ENCODE results near the gene ALKBH6. TPM values are rescaled to one million over a fixed set of nuclear protein-coding genes. Genes with fewer than 3 reads are reported as not detected.

Gene ALKBH6
- total and polyA plus RNA-seq, 9 of the 15 experiments (the other 6 are each of a cell fraction or from before 2014, with no cell fraction given) = 0.67 to 62.0 (median 34.5) TPM

DNA sequence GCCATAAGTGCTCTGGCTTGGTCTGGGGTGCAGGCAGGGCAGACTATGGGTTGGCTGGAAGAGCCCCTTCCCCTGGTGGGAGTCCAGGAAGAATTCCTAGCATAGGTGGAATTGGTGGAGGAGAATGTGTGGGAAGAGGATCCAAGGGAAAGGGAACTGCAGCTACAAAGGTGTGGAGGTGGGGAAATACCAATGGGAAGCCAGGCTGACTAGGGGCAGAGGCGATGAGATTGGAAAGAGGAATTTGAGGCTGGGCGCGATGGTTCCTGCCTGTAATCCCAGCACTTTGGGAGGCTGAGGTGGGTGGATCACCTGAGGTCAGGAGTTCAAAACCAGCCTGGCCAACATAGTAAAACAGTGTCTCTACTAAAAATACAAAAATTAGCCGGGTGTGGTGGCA is 23.9 kb downstream of the ALKBH6 start:
- no peak overlapping the region for H3K4me2 ChIP-seq (ENCODE audit: insufficient read depth, low read length)
- intact Hi-C loops (cut with micrococcal nuclease) = loop anchor here (10.0 kb wide), 1 partner anchor 125 kb away; the partner anchor contains the start of genes OVOL3, POLR2I and TBCB
- H3K27ac ChIP-seq (ENCODE audit: extremely low read depth, low read depth, low read length) = no peak overlapping the region
- H3K4me1 ChIP-seq (replicated peaks in 1 of 2; ENCODE audit: control insufficient read depth in 2 of 2, insufficient read depth in 2 of 2, low read length in 2 of 2) = peaks cover 0 to 27% of the 10 kb centered on the region in 2 experiments; a peak in 2 of 5 replicates
- no peak overlapping the region for H2AFZ ChIP-seq (ENCODE audit: low read depth, low read length)
- CTCF ChIA-PET (ENCODE audit: low intra/inter-chr PET ratio) = no interaction called here
- no peak for FAIRE-seq
- no peak overlapping the region; a peak in 1 of 4 replicates for H3K9ac ChIP-seq (ENCODE audit: insufficient read depth in 1 of 2, low read depth in 2 of 2, low read length in 2 of 2)
- BruUV-seq (replicated peaks) = no TSS peak
- H3K9me1 ChIP-seq (ENCODE audit: control insufficient read depth, insufficient read depth, low read length) = no peaks in the 10 kb centered on the region
- no peak for DNase-seq (ENCODE audit: extremely low read depth in 1 of 4, low spot score in 3 of 4)
- peaks cover 3% of the 10 kb centered on the region for H3K9me3 ChIP-seq (replicated peaks; ENCODE audit: control insufficient read depth, insufficient read depth, low read depth, low read length)
- in situ Hi-C loops (cut with MboI) = no loop called here
- POLR2A ChIA-PET = interaction anchor here (0.6 kb wide), 1 partner anchor 32 kb away, joined by 3 read pairs; no protein-coding TSS in a partner anchor
- H4K20me1 ChIP-seq (replicated peaks; ENCODE audit: control insufficient read depth, insufficient read depth, low read length) = no peaks in the 10 kb centered on the region
- TF ChIP-seq ZNF583 (CRISPR knock-in tag; IDR thresholded peaks at IDR 0.05) (no peak), SLC30A9 (CRISPR knock-in tag; IDR thresholded peaks at IDR 0.05) (no peak), TAF1 (IDR thresholded peaks at IDR 0.05; ENCODE audit: control insufficient read depth, extremely low read depth, insufficient read depth, low read length, severe bottlenecking) (no peak), RBFOX2 (IDR thresholded peaks at IDR 0.05; ENCODE audit: low read depth, low read length) (no peak), DIDO1 (tag; IDR thresholded peaks at IDR 0.05; ENCODE audit: low read depth) (no peak), KLF6 (CRISPR knock-in tag; IDR thresholded peaks at IDR 0.05; ENCODE audit: borderline replicate concordance) (no peak), NR2F6 (CRISPR knock-in tag; IDR thresholded peaks at IDR 0.05) (no peak), ZNF766 (CRISPR knock-in tag; conservative IDR thresholded peaks at IDR 0.05) (no peak), FOSL1 (tag; conservative IDR thresholded peaks at IDR 0.05) (no peak), STAT5A (IDR thresholded peaks at IDR 0.05; ENCODE audit: borderline replicate concordance, low read length) (no peak), BACH1 (tag; IDR thresholded peaks at IDR 0.05) (no peak), ARHGAP35 (IDR thresholded peaks at IDR 0.05; ENCODE audit: partially characterized antibody) (no peak)
- H3K27me3 ChIP-seq (ENCODE audit: control insufficient read depth in 2 of 2, insufficient read depth in 2 of 2, low read length in 2 of 2) = peaks cover 10 to 16% of the 10 kb centered on the region in 2 experiments; a peak in 4 of 5 replicates
- no peak overlapping the region for H3K4me3 ChIP-seq
- 37% methylated on average over 4 of the region's 4 CpGs for WGBS (ENCODE audit: insufficient coverage, low coverage, missing lambda C conversion rate)
- ATAC-seq = no peak
- H3K36me3 ChIP-seq (ENCODE audit: control insufficient read depth, insufficient read depth, low read length) = no peaks in the 10 kb centered on the region
- H3K79me2 ChIP-seq (ENCODE audit: control insufficient read depth, insufficient read depth, low read length) = peaks cover 1% of the 10 kb centered on the region; the same call in 2 of the 3 replicates

Data from K562 (cell line).